Putamen (tissue), 1 donor: ENCODE data around the gene CEP126.

ENCODE experiments used
- DNase-seq: peaks from one replicate; pipeline ENCODE4 v3.0.0-alpha.2; 2016; ENCODE audit warnings: low spot score

Gene CEP126, protein sequence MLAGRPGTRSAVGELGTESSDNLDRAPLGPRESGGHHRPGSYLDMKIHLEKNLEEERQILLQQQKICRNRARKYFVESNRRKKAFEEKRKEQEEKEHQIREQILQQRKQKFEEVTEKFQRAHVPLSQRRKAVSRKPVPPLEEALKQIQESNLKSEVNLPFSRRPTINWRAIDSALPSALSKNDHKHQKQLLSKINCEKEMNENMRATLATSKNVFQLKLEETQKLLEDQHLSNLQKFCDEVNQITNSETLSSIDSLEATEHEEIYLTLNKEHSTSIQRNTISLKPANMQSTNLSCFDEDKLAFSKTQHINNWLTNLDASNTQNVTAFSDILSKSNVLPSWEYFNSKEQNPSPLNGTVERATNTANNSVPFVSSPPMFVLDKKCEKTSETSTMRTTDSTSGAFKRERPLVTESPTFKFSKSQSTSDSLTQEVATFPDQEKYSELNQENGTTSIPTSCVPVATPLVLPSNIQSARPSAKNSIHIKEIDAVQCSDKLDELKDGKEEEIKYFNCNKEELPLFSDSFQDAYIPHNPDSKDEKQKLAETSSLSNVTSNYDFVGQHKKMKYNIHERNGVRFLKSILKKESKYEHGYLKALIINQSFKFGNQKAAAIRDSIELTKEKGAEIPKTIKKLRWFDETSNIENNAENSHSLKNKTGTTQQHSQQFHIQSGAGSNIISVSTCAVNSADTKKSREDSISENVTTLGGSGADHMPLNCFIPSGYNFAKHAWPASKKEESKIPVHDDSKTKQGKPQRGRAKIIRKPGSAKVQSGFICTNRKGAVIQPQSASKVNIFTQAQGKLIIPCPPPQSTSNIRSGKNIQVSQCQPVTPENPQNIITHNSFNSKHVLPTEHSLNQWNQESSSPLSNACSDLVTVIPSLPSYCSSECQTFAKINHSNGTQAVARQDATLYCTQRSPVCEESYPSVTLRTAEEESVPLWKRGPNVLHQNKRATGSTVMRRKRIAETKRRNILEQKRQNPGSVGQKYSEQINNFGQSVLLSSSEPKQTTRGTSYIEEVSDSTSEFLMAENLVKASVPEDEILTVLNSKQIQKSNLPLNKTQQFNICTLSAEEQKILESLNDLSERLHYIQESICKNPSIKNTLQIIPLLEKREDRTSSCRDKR

DNA sequence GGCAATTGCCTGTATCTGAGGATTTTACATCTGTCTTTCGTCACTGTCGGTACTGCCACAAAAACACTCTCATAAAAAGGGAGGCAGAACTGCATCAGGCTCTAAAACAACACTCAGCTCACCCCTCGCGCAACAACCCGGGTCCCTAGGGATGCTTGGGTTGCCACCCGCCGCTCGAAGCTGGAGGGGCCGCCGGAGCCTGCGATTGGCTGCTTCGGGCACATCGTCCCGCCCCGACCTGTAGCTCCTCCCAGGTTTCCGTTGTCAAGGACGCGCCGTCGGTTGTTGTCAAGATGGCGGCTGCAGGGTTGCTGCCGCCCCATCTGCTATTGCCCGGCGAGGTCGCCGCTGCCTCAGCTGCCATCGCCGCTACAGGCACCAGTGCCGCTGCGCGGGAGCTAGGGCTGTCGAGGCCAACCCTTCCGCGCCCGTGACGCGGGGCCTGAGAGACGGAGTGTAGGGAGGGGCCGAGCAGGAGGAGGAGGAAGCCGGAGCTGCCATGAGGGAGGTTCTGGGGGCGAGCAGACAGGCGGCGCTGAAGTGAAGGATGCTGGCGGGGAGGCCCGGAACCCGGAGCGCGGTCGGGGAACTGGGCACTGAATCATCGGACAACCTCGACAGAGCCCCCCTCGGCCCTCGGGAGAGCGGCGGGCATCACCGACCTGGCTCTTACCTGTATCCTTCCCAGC lies at the start of gene CEP126:
CEP126 (plus strand) TSS at position 273 of the 689 bp plus-strand sequence; CDS start at position 548, 275 bp downstream.
- peak; percentile 94 for DNase-seq

DNA sequence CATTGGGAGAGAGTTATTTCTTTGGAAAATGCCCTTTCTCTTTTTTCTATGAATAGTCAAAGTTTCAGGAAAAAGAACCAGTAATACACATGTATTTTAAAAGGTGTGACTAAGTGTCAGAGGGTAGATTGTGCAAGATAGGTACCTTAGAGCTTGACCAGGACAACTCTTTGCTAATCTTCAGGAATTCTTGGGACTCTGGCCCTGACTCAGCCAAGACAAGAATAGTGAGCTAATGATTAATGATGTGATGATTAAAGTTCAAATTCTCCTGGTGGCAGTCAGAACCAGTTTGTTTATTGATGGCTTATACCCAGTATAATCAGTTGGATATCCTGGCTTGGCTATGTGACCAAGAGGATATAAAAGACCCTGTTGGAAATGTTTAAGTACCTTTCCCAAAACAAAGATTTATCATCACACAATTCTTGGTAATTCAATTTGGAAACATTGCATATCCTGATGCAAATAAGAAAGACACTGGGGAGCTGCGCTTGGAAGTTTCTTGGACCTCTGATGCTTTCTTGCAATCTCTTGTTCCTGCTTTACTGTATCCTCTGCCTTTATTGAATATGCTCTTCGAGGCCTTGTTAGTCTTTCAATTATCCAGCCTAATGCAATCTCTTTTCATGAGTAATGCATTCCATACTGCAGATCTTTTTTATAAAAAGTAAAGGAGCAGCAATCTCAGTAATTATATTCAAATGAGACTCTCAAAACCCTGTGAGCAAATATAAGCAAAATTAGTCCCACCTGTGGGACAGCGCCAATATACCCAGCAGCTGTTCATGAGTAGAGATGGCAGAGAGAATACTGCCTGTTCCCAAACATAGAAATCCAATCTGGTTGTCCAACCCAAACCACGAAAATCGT lies 48.0 kb upstream of the CEP126 start:
- DNase-seq: no peak

DNA sequence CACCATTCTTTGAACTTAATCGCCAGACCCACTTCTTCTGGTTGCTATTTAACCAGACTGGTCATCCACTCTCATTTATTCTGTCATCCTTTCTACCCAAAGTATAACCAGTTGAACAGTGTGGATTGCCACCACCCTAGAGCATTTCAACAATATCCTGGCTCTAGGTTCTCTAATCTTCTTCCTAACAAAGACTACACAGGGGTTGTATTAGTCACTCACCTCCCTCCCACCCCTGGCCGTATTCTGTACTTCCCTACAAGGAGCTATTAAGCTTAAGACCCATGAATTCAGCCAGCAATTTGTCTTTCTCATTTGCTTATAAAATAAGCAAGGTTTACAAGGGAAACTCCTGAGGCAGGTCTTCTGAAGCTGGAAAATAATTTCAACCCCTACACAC lies 46.9 kb upstream of the CEP126 start:
- no peak for DNase-seq

DNA sequence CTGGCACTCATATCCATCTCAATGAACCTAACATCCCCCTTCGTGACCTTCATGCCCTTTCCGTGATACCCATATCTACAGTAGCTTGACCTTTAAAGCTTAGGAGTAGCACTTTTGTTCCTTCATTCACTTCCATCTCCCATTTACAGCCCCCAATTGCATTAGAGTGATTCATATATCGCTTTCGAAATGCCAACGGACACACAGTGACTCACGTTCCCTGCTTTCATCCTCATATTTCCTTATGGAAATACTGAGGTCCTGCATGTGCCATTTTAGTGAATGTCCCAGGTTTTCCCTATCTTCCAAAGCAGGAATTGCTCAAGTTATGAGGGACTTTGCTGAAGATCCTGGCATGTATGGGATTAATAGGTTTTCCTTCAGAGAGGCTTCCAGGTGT lies 44.3 kb upstream of the CEP126 start:
- DNase-seq: no peak

DNA sequence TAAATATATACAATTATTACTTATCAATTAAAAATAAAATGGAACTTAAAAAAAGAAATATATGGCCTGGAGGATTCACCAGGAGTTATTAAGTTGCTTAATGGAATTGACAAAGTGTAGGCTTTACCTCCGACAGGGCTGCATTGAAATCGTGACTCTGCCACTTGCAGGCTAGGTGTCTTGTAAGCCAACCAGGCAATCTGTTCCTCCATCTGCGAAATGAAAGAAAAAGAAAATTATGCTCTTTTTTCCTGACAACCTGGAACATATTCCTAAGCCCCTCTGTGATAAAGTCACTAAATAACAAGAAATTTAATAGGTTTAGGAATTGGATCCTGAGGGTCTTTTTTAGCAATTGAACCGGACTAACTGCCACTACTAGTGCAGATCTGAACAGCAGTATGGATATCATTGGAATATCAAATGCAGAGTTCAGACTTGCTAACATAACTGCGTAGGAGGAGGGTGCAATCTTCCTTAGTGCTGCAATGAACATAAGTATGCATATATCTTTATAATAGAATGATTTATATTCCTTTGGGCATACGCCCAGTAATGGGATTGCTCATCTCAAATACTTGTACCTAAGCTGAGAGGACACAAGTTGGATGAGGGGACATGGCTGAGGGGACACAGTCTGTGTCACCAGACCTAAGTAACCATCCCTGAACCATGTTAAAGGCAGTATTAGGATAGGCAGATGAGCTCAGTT lies 42.5 kb upstream of the CEP126 start:
- DNase-seq: peak; percentile 26

DNA sequence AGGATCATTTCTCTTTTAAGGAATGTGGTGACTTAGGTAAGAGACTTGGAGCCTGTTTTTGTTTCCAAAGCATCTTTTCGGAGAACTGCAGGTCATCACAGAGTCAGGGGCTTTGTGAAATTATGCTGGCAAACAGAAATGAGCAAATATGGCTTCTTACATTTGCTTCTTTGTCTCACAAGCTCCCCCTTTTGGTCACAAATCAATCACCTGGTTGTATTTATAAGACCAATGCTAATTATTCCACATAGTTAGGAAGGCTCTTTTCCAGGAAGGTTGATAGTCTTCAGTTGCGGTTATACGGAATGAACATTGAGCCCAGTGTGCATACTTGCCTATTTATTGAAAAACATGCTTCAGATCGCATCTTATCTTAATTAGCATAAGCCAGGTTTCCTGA lies 34.6 kb upstream of the CEP126 start:
- DNase-seq: no peak

DNA sequence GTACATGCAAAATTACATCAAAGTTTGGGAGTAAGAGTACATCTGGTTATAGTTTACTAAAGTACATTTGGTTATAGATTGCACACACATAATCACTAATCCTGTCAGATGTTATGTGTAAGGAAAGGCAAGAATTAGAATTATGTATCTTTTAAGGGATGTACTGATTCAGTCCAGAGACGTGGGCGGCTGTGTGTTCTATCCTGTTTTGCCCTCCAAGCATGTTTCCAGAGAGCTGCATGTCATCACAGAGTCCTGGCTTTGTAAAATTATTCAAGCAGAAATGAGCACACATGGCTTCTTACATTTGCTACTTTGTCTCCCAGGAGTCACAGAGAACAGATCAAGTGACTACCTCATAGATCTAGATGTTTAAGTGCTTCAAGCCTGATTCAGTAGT lies 33.2 kb upstream of the CEP126 start:
- no peak for DNase-seq

DNA sequence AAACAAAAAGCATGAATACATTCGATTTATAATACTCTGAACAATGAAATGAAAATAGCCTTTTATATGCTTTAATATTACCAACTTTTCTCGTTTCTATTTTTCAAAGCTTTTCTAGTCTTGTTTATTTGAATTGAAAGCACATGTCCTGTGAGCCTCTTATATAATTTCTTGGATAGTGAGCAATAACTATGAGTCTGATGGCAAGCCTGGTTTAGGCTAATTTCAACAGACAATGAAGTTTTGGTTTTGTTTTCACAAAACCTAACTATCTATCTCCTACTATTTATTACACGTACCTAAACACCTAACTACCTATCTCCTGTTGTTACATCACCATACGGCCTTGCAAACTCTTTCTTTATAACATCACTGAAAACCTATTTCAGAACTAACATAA lies 29.2 kb upstream of the CEP126 start:
- DNase-seq: no peak

DNA sequence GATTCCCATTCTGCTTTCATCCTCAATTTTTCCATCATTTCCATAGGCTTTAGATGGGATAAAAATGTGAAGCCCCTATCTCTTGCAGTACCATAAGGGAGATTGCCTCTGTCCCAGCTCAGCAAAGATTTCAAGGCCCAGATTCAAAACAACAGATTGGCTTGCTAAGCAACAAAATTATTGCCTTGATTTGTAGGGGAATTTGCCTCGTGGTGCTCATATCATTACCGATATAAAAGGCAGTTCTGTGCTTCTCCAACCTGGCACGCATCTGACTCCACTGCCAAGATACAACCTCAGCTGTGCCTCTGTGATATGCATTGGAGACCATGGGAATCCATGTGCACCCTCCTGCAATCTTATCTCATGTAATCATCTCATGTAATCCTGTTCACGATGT lies 25.0 kb upstream of the CEP126 start:
- DNase-seq: no peak

DNA sequence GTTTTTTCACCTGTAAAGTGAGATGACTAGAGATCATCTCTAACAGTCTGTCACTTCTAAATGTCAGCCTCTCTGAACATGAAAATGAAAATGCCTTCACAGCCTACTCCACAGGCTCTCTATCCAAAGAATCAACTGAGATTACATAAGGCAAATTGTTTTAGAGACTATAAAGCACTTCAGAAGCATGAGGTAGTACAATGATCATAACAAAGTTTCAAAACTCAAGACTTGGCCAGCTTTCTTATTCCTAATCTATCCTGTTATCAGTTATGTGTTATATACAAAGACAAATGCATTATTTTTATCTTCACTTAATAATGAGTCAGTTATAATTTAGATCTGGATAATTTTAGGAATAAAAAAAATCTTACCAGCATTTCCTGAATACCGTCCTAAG lies 20.3 kb upstream of the CEP126 start:
- no peak for DNase-seq

DNA sequence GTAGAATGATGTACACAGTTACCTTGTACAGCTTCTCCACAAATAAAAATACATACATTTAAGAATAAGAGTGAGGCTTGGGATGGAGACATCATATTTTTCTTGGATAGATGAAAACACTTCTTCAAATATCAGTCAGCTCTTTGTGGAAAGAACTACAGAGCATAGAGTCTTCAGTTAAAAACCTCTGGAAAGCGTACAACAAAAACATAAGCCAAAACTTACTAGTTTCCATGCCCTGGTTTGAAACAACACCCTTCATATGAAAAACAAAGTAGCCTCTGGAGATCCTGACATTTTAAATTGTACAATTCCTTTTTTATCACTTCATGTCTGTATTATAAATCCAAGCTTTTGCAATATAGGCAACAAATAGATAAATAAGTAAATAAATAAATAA lies 7.0 kb upstream of the CEP126 start:
- DNase-seq: no peak

DNA sequence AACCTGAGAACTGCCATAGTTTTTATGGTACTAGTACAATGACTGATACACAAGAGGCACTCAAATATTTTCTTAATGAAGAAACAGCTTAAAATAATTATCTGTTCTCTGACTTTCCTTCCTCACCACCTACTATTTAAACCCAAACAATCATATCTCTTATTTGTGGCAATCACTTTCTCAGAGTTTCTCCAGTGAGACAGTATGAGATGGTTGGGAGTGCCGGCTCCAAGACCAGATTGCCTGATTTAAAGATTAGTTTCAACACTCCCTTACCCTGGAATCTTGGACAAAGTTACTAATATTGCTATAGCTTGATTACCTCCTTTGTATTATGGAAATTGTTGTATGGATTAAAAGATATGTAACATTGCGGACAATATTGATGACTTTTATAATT lies 5.7 kb upstream of the CEP126 start:
- no peak for DNase-seq

DNA sequence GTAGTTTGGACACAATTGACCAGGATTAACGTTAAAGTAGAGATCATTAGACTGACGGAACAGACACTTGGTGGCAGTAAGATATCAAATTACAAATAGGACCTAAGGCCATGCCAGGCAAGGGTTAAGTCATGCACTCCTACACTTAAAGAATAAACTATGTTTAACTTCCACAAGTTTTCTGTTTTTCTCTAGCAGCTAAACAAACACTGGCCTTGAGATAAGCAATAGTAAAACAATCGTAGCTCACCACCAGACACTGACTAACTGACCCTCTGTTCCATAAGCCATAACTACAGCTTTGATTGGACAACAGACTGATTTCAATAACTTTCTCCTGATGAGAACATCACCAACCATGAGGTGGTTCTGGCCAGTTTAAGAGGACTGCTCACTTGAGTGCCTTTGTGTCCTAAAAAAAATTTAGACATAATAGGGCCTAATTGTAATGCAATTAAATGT lies 2.0 kb upstream of the CEP126 start:
- DNase-seq: no peak

DNA sequence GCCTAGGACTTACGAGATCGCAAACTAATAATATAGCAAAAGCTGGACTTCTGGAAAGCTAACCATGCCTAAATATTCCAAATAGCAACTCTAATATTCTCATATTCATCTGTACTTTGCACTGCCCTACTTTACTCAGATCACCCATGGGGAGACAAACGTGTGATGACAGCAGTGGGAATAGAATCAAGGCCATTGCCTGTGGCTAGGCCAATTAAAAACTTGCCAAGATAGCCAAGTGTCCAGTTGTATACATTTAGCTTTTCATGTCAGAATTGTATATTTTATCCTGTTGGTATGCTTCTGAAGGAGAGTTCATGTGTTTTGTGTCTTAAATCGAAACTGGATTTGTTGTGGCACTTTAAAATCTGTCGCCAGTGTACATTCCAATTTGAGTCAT lies 1.2 kb upstream of the CEP126 start:
- DNase-seq: no peak

DNA sequence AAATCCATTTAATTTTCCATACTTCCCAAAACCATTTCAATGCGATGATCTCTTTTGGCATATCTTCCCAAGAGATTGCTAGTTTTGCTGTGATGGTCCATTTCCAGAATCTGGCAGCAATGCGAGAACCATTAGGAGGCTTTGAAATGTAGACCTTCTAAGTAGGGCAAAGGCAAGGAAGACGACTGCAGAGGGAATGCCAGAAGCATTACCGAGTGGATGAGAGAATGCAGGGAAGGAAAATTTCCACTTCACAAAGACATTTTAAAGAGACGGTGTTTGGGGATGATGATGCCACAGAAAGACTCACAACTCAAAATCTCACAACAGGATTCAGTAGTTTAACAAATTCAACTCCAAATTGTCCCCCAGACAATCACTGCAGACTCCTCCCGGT lies 471 bp upstream of the CEP126 start:
- DNase-seq: no peak

DNA sequence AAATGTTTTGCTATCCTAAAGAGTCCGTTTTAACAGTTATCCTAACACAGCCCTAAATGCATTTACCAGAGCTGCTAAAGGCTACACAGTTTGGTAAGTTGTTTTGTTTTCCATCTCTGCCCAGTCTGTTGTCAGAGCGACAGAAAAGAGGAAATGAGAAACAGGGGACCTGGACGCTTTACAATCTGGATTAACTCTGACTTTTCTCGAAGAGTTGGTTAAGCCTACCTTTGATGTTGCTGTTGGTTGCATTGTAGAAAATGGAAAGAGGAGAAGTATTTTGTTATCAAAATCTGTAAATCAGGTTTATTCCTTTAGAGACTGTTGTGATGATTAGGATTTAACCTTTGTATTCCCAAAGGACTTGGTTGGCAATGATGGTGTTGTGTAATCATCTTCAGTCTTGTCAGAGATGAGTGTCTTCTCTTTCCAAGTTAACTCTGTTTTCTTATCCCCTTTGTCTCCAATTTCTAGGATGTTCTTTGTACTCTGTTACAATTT lies 1.0 kb downstream of the CEP126 start:
- DNase-seq: no peak

DNA sequence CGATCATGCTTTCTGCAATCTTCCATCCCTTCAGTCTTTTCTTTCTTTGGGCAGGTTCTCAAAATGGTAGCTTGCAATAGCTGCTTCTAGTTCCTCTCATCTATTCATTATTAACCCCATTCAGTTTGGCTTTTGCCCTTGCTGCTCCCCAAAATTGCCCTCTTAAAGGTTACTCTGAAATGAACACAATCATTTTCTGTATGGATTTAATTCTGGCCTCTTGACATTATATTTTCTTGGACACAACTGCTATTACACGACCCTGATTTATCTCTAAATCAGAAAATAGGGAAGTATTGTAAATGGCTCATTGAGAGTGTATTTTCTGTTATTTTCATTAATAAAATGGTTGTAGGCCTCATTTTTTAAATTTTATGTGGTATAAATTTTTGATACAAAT lies 1.6 kb downstream of the CEP126 start, which contains the start of gene ANGPTL5:
ANGPTL5 (minus strand) TSS at position 101 of the 400 bp plus-strand sequence. CDS start 8,613 bp downstream, outside the sequence.
- DNase-seq: no peak

DNA sequence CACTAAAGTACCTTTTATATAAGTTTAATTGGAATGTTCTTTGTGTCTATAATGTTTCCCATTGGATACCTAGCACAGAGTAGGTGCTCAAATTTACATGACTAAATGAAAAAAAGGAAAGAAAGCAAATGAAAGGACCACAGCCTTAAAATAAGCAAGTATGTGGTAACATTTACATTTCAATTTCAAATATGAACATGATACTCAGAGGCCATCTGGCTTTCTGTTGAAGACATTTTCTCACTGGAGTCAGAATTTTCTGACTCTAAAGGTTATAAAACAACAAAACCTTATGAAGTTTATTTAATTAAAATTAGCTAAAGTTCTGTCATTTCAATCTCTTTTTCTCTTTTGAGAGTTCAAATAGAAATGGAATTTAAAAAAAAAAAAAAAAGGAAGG lies 2.4 kb downstream of the CEP126 start:
- DNase-seq: no peak

DNA sequence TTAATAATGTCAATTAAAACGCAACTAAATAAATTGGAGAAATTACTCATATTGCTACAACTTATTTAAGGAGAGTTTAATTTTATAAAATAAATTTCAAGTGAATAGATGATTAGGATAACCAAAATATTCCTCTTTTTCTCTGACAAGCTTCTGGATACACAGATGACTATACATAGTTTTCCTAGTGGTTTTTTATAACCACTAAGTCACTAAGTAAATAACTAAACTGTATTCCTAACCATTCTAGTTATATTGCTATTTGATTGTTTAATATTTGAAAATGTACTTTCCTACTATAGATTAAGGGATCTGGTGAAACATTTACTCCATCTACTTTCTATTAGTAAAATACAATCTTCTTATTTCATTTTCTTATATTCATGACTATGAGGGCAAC lies 6.2 kb downstream of the CEP126 start:
- no peak for DNase-seq

DNA sequence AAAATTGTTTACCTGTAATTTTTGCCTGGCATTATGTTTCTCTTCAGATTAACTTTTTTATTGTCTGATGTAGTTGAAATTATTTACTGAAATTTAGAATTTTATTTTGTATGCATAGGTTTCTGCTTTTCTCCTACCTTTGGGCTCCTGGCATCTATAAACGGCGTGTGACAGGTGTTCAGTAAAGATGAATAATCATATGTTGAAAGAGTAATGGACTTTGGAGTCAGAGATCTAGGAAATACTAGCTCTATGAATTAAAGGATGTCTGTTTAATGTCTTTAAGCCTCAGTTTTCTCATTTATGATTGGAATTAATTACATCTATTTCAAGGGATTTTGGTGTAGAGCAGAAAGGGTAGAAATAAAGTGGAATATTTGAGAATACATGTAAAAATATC lies 8.7 kb downstream of the CEP126 start:
- DNase-seq: no peak
